GM19438 (cell line): ENCODE results near the gene LGI2.

Experiments
- ATAC-seq: cut with Tn5 transposase; IDR thresholded peaks from one replicate; pipeline ENCODE4 v1.9.1; 2021; ENCODE audit warnings: low read depth; ENCODE audit not compliant: unreplicated experiment

Gene LGI2

GRCh38 chr4:24999392-25000089 is 31.2 kb downstream of the LGI2 start:
- no peak for ATAC-seq

- no peak for ATAC-seq
Observed at GRCh38 chr4:24995346-24995919, 35.3 kb downstream of the LGI2 start.

- ATAC-seq = no peak
Observed at GRCh38 chr4:24993551-24994080, 37.1 kb downstream of the LGI2 start.

GRCh38 chr4:24992968-24993367 is 37.8 kb downstream of the LGI2 start:
- ATAC-seq = no peak

- no peak for ATAC-seq
Observed at GRCh38 chr4:24991015-24991414, 39.7 kb downstream of the LGI2 start.

GRCh38 chr4:24989327-24989726 is 41.4 kb downstream of the LGI2 start:
- no peak for ATAC-seq

- ATAC-seq = no peak
Observed at GRCh38 chr4:24988776-24989175, 42.0 kb downstream of the LGI2 start.

- no peak for ATAC-seq
Observed at GRCh38 chr4:24984602-24985532, 45.9 kb downstream of the LGI2 start.

- ATAC-seq = no peak
Observed at GRCh38 chr4:24980740-24981139, 50.0 kb downstream of the LGI2 start.

GRCh38 chr4:24980064-24980690 is 50.6 kb downstream of the LGI2 start:
- no peak for ATAC-seq

- no peak for ATAC-seq
Observed at GRCh38 chr4:24979554-24979953, 51.2 kb downstream of the LGI2 start.

- ATAC-seq = no peak
Observed at GRCh38 chr4:24978291-24979075, 52.3 kb downstream of the LGI2 start.

- ATAC-seq = no peak
Observed at GRCh38 chr4:24975510-24975909, 55.2 kb downstream of the LGI2 start.

GRCh38 chr4:24973747-24974601 is 56.8 kb downstream of the LGI2 start:
- no peak for ATAC-seq

- no peak for ATAC-seq
Observed at GRCh38 chr4:24973404-24973746, 57.4 kb downstream of the LGI2 start.

- ATAC-seq = no peak
Observed at GRCh38 chr4:24971192-24971591, 59.6 kb downstream of the LGI2 start.

GRCh38 chr4:24970635-24971034 is 60.1 kb downstream of the LGI2 start:
- no peak for ATAC-seq

GRCh38 chr4:24970191-24970590 is 60.6 kb downstream of the LGI2 start:
- no peak for ATAC-seq

GRCh38 chr4:24969486-24969885 is 61.3 kb downstream of the LGI2 start:
- ATAC-seq = no peak
